Ovary (tissue), 9 donors: ENCODE data around the gene GCHFR. TPM values are rescaled to one million over a fixed set of nuclear protein-coding genes. Genes with fewer than 3 reads are reported as not detected.

Experiments used
- DNase-seq, 5 donors: peaks; one replicate each; pipeline ENCODE4 v3.0.0-alpha.2; 2019 to 2020
- H3K27ac ChIP-seq, 2 donors: fragments of 200-600 bp; one replicate each; pipeline versions ENCODE4 v1.5.1 to v1.8.0; 2019 to 2022
- H3K27me3 ChIP-seq: fragments of 200-600 bp; one replicate; pipeline ENCODE4 v1.8.0; 2022
- H3K36me3 ChIP-seq: fragments of 200-600 bp; sonication (generic); one replicate; pipeline ENCODE4 v1.5.1; 2019
- H3K4me1 ChIP-seq: one replicate; pipeline ENCODE4 v1.8.1; 2013; ENCODE audit warnings: mild to moderate bottlenecking, moderate library complexity; ENCODE audit not compliant: insufficient read depth
- H3K4me3 ChIP-seq: fragments of 200-600 bp; sonication (generic); one replicate; pipeline ENCODE4 v1.5.1; 2017
- H3K9me3 ChIP-seq, 2 donors: fragments of 200-600 bp in 1 of 2; sonication (generic) in 1 of 2; one replicate each; pipeline versions ENCODE4 v1.5.1 to v1.8.1; 2013 to 2019; ENCODE audit warnings: mild to moderate bottlenecking in 1 of 2, moderate library complexity in 1 of 2
- EP300 ChIP-seq: sonication (generic); formaldehyde crosslinking; IDR thresholded peaks from one replicate; pipeline ENCODE4 v1.6.1; 2017; ENCODE audit warnings: antibody characterized with exemption
- POLR2A ChIP-seq: fragments of 450-650 bp; IDR thresholded peaks from one replicate; pipeline ENCODE4 v1.6.1; 2017; ENCODE audit warnings: antibody characterized with exemption, mild to moderate bottlenecking, moderate library complexity
- WGBS, 3 donors: extraction: QIAGEN DNeasy Blood & Tissue Kit in 1 of 3; methylation state at CpG; one replicate each; pipeline versions ENCODE4 v1.1.5 to v1.1.7; 2013 to 2017; 5-methylcytosine and 5-hydroxymethylcytosine counted together
- intact Hi-C, 4 donors: fragments of 100-400 bp; cut with DNase I; formaldehyde crosslinking; loops; one replicate each; pipeline versions ENCODE4 v1.11.0 to v1.15.1; 2022 to 2023
- polyA plus RNA-seq, 2 donors: library from polyadenylated mRNA; stranded (reverse); fragments of 200-250 nt in 1 of 2; fragments of 350-450 nt in 1 of 2; fragmentation: Illumina TruSeq in 1 of 2; extraction: RNeasy Lipid Tissue Mini Kit (QIAGEN cat#74804) in 1 of 2; gene quantifications; one replicate each; pipeline ENCODE4 v1.2.3, GENCODE V29; 2013 to 2014
- total RNA-seq, 7 donors: library from RNA; depleted of rRNA in 2 of 7; stranded (reverse); fragments of >200 nt in 2 of 7; fragmentation: NEBNext Ultra II Directional in 3 of 7; extraction: Animal tissue kit (Norgen Biotek cat#: 25700) in 3 of 7; gene quantifications; one replicate each; pipeline versions ENCODE4 v1.1.0 to v1.2.4, GENCODE V29; 2016 to 2023
- TF ChIP-seq, protein P1 (sequence below), 3 donors: fragments of 450-650 bp in 2 of 3; fragments of 200-600 bp in 1 of 3; IDR thresholded peaks; one replicate each; pipeline versions ENCODE4 v1.5.1 to v1.8.0; 2016 to 2022; ENCODE audit warnings: antibody characterized with exemption in 3 of 3, mild to moderate bottlenecking in 1 of 3
- donor health status: DM: no; HTN: no; CAD: no; lungs with moderate emphysema.
- donor health status: DM: no; HTN: no; CAD: no.
- donor health status: Bipolar disorder and iron deficiency.
- donor health status: DM: yes; HTN: yes; CAD: no.
- donor health status: DM: no; HTN: no; CAD: no.
- donor health status: DM: yes; HTN: yes; CAD: no.

Gene GCHFR
- total and polyA plus RNA-seq, 9 donors = 2.8 to 40.1 (median 20.8) TPM

DNA sequence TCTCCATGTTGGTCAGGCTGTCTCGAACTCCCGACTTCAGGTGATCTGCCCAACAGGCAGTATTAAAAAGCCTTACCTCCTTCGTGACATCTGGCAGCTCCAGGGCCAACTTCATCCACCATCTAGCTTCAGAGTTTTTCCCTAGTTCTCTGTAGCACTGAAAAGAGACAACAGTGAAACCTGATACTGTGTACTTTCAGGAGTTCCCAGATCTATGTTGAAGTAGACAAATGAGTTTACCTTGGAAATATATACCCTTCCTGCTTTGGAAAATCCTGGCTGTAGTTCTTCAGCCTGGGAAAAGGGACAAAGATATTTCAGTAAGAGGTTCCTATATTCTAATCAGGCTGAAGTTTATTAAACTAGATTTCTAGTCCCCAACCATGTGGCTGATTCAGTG, 26.8 kb upstream of the GCHFR start:
- no peaks in the 10 kb centered on the region for H3K36me3 ChIP-seq
- H3K27ac ChIP-seq = no peak overlapping the region
- H3K27me3 ChIP-seq = no peaks in the 10 kb centered on the region
- WGBS, 3 donors = 89 to 98% (median 92%) methylated on average over 3 of the region's 3 CpGs
- TF ChIP-seq POLR2A = no peak
- TF ChIP-seq EP300 = no peak
- TF ChIP-seq, protein P1, sequence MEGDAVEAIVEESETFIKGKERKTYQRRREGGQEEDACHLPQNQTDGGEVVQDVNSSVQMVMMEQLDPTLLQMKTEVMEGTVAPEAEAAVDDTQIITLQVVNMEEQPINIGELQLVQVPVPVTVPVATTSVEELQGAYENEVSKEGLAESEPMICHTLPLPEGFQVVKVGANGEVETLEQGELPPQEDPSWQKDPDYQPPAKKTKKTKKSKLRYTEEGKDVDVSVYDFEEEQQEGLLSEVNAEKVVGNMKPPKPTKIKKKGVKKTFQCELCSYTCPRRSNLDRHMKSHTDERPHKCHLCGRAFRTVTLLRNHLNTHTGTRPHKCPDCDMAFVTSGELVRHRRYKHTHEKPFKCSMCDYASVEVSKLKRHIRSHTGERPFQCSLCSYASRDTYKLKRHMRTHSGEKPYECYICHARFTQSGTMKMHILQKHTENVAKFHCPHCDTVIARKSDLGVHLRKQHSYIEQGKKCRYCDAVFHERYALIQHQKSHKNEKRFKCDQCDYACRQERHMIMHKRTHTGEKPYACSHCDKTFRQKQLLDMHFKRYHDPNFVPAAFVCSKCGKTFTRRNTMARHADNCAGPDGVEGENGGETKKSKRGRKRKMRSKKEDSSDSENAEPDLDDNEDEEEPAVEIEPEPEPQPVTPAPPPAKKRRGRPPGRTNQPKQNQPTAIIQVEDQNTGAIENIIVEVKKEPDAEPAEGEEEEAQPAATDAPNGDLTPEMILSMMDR (IDR thresholded peaks at IDR 0.05) = no peak
- DNase-seq = no peak
- intact Hi-C loops = no loop called here
- no peaks in the 10 kb centered on the region for H3K4me1 ChIP-seq
- H3K4me3 ChIP-seq = no peak overlapping the region
- no peaks in the 10 kb centered on the region for H3K9me3 ChIP-seq

DNA sequence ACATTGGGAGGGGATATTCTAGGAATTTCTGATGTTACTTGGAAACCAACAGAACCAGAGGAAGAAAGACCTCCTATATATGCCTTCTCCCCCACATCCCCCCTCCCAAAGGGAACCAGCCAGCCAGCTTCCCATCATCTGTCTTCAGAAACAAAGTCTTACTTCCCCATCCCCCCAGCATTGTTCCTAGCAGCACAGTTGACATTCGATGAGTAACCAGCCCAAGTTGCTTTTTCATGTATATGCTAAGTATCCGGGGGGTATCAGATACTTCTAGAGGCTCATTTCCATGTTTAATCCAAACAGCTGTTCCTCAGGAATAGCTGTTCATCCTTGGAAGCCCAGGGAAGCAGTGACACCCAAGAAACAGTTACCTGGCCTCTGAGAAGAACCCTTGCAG, 24.8 kb upstream of the GCHFR start:
- DNase-seq = no peak
- no peak overlapping the region for H3K27ac ChIP-seq
- no peak for TF ChIP-seq POLR2A
- no peak for TF ChIP-seq EP300
- TF ChIP-seq, protein P1 (IDR thresholded peaks at IDR 0.05) = no peak
- no peaks in the 10 kb centered on the region for H3K36me3 ChIP-seq
- no peaks in the 10 kb centered on the region for H3K4me1 ChIP-seq
- whole genome bisulfite sequencing, 3 donors = 36 to 60% (median 37%) methylated on average over 2 of the region's 2 CpGs
- H3K27me3 ChIP-seq = no peaks in the 10 kb centered on the region
- no peak overlapping the region for H3K4me3 ChIP-seq
- intact Hi-C loops = no loop called here
- no peaks in the 10 kb centered on the region for H3K9me3 ChIP-seq

DNA sequence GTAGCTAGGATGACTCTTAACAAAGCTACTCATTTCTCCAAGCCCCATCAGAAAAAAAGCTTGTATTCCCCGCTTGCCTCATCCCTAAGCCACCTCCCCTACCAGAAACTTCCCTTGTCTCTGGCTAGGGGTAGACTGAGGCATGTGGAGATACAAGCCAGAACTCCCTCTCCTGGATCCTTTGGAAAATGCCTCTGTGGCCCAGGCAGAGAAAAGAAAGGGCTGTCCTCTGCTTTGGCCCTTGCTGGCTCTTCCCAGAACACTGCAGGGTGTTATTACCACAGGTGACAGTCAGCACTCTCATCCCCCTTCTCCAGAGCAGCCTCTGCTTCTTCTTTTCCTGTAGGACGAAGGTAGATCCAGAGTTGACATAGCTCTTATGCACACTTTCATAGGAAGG, 24.0 kb upstream of the GCHFR start:
- H3K27me3 ChIP-seq = no peaks in the 10 kb centered on the region
- intact Hi-C loops = no loop called here
- no peak for DNase-seq
- 90 to 100% (median 92%) methylated on average over 2 of the region's 2 CpGs for WGBS, 3 donors
- H3K36me3 ChIP-seq = no peaks in the 10 kb centered on the region
- TF ChIP-seq, protein P1 (IDR thresholded peaks at IDR 0.05) = no peak
- TF ChIP-seq POLR2A (no peak), EP300 (no peak)
- no peaks in the 10 kb centered on the region for H3K9me3 ChIP-seq
- no peak overlapping the region for H3K4me3 ChIP-seq
- H3K27ac ChIP-seq = no peak overlapping the region
- H3K4me1 ChIP-seq = no peaks in the 10 kb centered on the region

DNA sequence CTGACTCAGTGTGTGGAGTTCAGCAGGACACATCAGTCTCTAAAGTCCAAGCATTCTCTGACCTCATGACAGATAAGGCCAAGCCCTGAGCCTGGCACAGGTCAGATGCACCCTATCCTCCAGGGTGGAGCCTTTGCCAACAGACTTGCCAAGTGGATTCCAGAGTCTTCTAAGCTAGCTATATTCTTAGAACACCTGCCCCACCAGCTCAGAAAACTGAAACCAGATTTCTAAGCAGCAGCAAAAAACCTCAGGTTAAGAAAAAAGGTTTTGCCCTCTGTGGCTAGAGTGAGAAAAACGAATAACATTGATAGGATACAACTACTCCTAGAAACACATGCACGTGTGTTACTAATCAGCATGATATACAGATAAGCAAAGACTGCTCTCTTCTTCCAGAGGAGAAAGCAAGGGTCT, 20.4 kb upstream of the GCHFR start:
- Histone ChIP-seq H3K4me3 (no peak overlapping the region), H3K27me3 (no peaks in the 10 kb centered on the region), H3K27ac (no peak overlapping the region), H3K9me3 (no peaks in the 10 kb centered on the region), H3K4me1 (no peaks in the 10 kb centered on the region), H3K36me3 (no peaks in the 10 kb centered on the region)
- DNase-seq = no peak
- TF ChIP-seq, protein P1 (IDR thresholded peaks at IDR 0.05) = no peak
- TF ChIP-seq EP300 = no peak
- TF ChIP-seq POLR2A = no peak
- 52 to 65% (median 63%) methylated on average over 2 of the region's 2 CpGs for WGBS, 3 donors
- intact Hi-C loops = no loop called here
